ENCODE data around the gene ARL4C. TPM values are rescaled to one million over a fixed set of nuclear protein-coding genes. Genes with fewer than 3 reads are reported as not detected.

ARL4C gene
- total RNA-seq, 1 donor from 2014 or later = 127 TPM

DNA sequence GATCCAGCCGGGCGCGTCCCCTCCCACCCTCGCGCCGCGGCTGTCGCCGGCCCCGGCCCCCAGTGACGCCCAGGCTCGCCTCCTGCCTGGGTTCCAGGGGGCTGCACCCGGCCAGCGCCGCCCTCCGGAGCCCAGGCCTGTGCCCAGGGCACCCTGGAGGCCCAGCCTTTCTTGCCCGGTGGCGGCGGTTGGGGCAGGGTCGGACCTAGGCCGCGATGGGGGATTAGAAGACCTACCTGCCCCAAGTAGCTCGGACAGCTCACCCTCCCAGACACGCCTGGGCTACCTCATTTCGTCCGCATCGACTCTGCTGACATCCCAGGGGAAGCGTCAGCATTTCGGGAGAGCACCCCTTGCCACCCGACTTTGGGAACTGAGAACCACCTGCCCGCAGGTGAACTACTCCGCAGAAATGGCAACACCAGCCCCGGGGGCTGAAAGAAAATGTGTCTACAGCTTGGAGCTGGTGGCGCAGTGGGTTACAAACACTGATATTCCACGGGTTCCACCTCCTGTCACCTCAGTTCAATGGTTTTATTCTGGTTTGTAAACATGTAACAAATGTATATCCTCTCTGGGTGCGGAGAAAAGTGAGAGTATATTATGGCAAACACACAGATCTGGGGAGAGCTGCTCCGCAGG is 834 bp upstream of the ARL4C start:
- peak overlapping the region; percentile 43 for H3K27ac Mint-ChIP-seq (ENCODE audit: unreplicated experiment)
- TF ChIP-seq, protein P1, sequence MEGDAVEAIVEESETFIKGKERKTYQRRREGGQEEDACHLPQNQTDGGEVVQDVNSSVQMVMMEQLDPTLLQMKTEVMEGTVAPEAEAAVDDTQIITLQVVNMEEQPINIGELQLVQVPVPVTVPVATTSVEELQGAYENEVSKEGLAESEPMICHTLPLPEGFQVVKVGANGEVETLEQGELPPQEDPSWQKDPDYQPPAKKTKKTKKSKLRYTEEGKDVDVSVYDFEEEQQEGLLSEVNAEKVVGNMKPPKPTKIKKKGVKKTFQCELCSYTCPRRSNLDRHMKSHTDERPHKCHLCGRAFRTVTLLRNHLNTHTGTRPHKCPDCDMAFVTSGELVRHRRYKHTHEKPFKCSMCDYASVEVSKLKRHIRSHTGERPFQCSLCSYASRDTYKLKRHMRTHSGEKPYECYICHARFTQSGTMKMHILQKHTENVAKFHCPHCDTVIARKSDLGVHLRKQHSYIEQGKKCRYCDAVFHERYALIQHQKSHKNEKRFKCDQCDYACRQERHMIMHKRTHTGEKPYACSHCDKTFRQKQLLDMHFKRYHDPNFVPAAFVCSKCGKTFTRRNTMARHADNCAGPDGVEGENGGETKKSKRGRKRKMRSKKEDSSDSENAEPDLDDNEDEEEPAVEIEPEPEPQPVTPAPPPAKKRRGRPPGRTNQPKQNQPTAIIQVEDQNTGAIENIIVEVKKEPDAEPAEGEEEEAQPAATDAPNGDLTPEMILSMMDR (IDR thresholded peaks at IDR 0.05) = peak; percentile 5
- peaks cover 24% of the 10 kb centered on the region for H3K36me3 Mint-ChIP-seq (ENCODE audit: low read depth)
- H3K4me1 Mint-ChIP-seq (ENCODE audit: low read depth) = peaks cover 34% of the 10 kb centered on the region
- no peaks in the 10 kb centered on the region for H3K9me3 Mint-ChIP-seq (ENCODE audit: low read depth)
- no peaks in the 10 kb centered on the region for H3K27me3 Mint-ChIP-seq (ENCODE audit: low read depth)
- peak overlapping the region; percentile 29 for H3K4me3 Mint-ChIP-seq (ENCODE audit: unreplicated experiment)
- DNase-seq (ENCODE audit: low spot score) = no peak

DNA sequence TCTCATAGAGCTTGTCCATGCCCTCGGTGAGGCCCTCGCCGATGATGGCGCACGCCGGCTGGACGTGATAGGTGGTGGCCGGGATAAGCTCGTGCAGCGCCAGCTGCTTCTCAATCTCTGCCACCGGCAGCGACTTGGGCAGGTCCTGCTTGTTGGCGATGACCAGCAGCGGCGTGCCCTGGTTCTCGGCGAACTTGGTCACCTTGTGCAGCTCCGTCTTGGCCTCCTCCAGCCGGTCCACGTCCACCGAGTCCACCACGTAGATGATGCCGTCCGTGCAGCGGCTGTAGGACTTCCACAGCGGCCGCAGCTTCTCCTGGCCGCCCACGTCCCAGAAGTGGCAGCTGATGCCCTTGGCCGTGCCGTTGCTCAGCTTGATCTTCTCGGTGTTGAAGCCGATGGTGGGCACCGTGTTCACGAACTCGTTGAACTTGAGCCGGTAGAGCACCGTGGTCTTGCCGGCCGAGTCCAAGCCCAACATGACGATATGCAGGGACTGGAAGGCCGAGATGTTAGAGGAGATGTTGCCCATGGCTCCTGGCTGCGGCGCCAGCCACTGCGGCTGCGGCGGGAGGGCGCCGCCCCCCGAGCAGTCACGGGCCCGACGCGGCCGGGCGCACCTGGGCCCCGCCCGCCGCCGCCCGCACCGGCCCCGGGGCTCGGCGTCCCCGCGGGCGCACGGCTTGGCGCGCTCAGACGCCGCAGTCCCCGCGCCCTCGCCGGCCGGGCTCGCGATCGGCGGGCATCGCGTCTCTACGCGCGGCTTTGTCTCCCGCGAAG is 636 bp downstream of the ARL4C start:
- Mint-ChIP-seq H3K9me3 (ENCODE audit: low read depth) (no peaks in the 10 kb centered on the region), H3K4me1 (ENCODE audit: low read depth) (peaks cover 39% of the 10 kb centered on the region), H3K27ac (ENCODE audit: unreplicated experiment) (peak overlapping the region; percentile 86), H3K4me3 (ENCODE audit: unreplicated experiment) (peak overlapping the region; percentile 97), H3K36me3 (ENCODE audit: low read depth) (peaks cover 25% of the 10 kb centered on the region), H3K27me3 (ENCODE audit: low read depth) (no peaks in the 10 kb centered on the region)
- TF ChIP-seq, protein P1 (IDR thresholded peaks at IDR 0.05) = no peak
- no peak for DNase-seq (ENCODE audit: low spot score)

DNA sequence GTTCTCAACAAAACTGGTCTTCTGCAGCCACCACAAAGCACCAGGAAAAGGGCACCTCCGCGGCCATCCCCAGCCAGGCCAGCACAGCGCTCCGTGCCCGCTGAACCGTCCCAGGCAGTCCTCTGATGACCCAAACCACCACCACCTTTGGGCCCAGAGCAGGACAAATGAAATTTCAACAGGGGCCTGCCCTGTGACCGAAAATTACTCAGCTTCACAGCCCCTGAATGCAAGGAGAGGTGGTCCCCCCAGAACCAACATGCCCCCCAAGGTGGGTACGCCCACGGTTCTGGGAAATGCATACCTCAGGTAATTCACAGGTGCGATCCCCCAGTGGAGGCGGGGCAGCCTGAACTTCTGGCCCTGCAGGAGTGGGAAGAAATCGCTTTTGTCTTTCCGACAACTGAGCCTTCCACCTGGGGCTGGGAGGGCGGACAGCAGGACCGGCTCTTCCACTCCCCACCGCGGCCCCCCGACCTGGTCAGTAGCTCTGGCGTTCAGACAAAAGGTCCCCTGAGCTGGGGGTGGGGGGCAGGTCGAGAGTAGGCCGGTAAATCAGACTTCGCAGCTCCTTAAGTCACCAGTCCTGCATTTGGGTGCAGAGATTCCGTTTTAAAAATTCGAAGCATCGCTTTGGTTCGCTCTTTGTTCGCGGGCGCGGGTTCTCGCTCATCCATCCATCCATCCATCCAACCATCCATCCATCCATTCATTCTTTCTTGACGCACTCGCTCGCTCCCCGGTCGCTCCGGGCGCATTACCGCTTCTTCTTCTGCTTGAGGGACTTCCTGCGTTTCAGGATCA is 1.4 kb downstream of the ARL4C start:
- H3K4me1 Mint-ChIP-seq (ENCODE audit: low read depth) = peaks cover 44% of the 10 kb centered on the region
- DNase-seq (ENCODE audit: low spot score) = no peak
- H3K4me3 Mint-ChIP-seq (ENCODE audit: unreplicated experiment) = peak overlapping the region; percentile 97
- peak overlapping the region; percentile 86 for H3K27ac Mint-ChIP-seq (ENCODE audit: unreplicated experiment)
- TF ChIP-seq, protein P1 (IDR thresholded peaks at IDR 0.05) = peak; percentile 13
- H3K36me3 Mint-ChIP-seq (ENCODE audit: low read depth) = peaks cover 28% of the 10 kb centered on the region
- H3K9me3 Mint-ChIP-seq (ENCODE audit: low read depth) = no peaks in the 10 kb centered on the region
- no peaks in the 10 kb centered on the region for H3K27me3 Mint-ChIP-seq (ENCODE audit: low read depth)

DNA sequence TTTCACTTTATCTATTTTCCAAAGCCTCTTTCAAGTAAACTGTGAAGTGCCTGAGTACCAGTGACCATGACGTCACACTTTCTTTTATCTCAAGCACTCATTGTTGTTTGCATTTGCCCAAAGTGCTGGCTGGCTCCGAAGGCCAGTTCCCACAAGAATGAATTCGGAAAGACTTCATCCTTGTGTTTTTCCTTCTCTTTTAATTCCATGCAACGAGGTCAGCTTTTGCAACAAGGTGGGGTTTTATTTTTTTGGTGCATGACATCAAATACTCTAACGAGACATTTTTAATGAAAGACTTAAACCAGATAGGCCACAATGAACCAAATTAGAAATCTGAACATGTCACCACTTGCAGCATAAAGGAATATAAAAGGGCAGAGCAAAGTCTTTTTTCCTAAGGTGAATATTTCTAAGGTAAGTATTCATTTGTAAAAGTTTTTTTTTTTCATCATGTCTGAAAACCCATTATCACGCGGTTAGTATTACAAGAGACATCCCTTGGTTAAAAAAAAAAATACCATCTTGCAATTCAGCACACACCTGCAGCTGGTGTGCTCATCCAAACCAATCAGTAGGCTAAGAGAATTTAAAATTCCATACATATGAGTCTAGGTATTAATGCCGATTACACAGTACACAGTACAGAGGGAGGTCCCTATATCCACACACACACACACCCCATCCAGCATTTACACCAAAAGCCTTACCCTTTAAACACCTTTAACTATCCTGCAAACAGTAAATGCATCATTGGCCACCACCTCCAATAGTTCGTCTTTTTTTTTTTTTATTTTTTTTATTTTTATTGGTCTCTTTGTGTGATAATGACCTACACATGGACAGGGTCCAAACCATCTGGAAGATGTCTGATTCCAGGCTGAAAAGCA is 2.3 kb downstream of the ARL4C start:
- TF ChIP-seq, protein P1 (IDR thresholded peaks at IDR 0.05) = no peak
- DNase-seq (ENCODE audit: low spot score) = no peak
- Mint-ChIP-seq H3K36me3 (ENCODE audit: low read depth) (peaks cover 29% of the 10 kb centered on the region), H3K9me3 (ENCODE audit: low read depth) (no peaks in the 10 kb centered on the region), H3K27ac (ENCODE audit: unreplicated experiment) (peak overlapping the region; percentile 86), H3K27me3 (ENCODE audit: low read depth) (no peaks in the 10 kb centered on the region), H3K4me1 (ENCODE audit: low read depth) (peaks cover 51% of the 10 kb centered on the region), H3K4me3 (ENCODE audit: unreplicated experiment) (peak overlapping the region; percentile 97)
